RWPE1 (cell line): ENCODE data around the gene CREBZF.
"Not testable (repeated sequence)": the region's sequence is repeated elsewhere in the genome, so short reads cannot be mapped to it uniquely, and the experiment has no call there.

Experiments
- CTCF ChIA-PET: fragments of 350-600 bp; sonication (Branson Sonifier 250); formaldehyde crosslinking; extraction: SDS; loops from one replicate; lab custom pipeline; 2021; lab: Yijun Ruan, JAX
- POLR2A ChIA-PET: fragments of 400-600 bp; formaldehyde crosslinking; extraction: SDS; loops from one replicate; lab custom pipeline; 2020; ENCODE audit warnings: antibody characterized with exemption; ENCODE audit not compliant: low non-redundant PET; lab: Yijun Ruan, JAX
- DNase-seq: peaks from one replicate; pipeline ENCODE4 v3.0.0; 2012; ENCODE audit warnings: low spot score
- H3K27ac ChIP-seq: fragments of 450-650 bp; 2 replicates; pipeline ENCODE4 v1.5.1; 2017
- CTCF ChIP-seq: fragments of 450-650 bp; conservative IDR thresholded peaks from 2 replicates; pipeline ENCODE4 v1.5.1; 2017; ENCODE audit warnings: low read depth, mild to moderate bottlenecking

CREBZF gene

GRCh38 chr11:85685125-85685819 is 20.3 kb upstream of the CREBZF start:
- no peak for TF ChIP-seq CTCF
- CTCF ChIA-PET, result interaction anchor here (0.6 to 0.9 kb wide), 2 partner anchors 10 to 806 kb away, joined by 3 to 4 read pairs; no protein-coding TSS in a partner anchor
- DNase-seq, result no peak
- H3K27ac ChIP-seq, result no peak overlapping the region
- POLR2A ChIA-PET, result no interaction called here

GRCh38 chr11:85682330-85683305 is 17.7 kb upstream of the CREBZF start:
- POLR2A ChIA-PET, result no interaction called here
- no peak for DNase-seq
- CTCF ChIA-PET, result interaction anchor here (1.3 kb wide), 1 partner anchor 12 kb away, joined by 4 read pairs; no protein-coding TSS in a partner anchor
- no peak overlapping the region for H3K27ac ChIP-seq
- TF ChIP-seq CTCF, result no peak

GRCh38 chr11:85680897-85681296 is 16.0 kb upstream of the CREBZF start:
- ChIA-PET CTCF (no interaction called here), POLR2A (no interaction called here)
- H3K27ac ChIP-seq, result no peak overlapping the region
- TF ChIP-seq CTCF, result no peak
- no peak for DNase-seq

GRCh38 chr11:85679576-85679975 is 14.6 kb upstream of the CREBZF start:
- no peak for TF ChIP-seq CTCF
- CTCF ChIA-PET, result no interaction called here
- H3K27ac ChIP-seq, result no peak overlapping the region
- POLR2A ChIA-PET, result no interaction called here
- no peak for DNase-seq

GRCh38 chr11:85673393-85673792 is 8.5 kb upstream of the CREBZF start:
- CTCF ChIA-PET, result no interaction called here
- no peak for TF ChIP-seq CTCF
- POLR2A ChIA-PET, result no interaction called here
- H3K27ac ChIP-seq, result no peak overlapping the region
- no peak for DNase-seq

GRCh38 chr11:85672105-85672902 is 7.4 kb upstream of the CREBZF start:
- POLR2A ChIA-PET, result no interaction called here
- H3K27ac ChIP-seq, result no peak overlapping the region
- TF ChIP-seq CTCF, result no peak
- no peak for DNase-seq
- CTCF ChIA-PET, result no interaction called here

GRCh38 chr11:85670949-85671663 is 6.2 kb upstream of the CREBZF start:
- CTCF ChIA-PET, POLR2A ChIA-PET, DNase-seq, H3K27ac ChIP-seq: not testable (repeated sequence)
